COLO829 (cell line): Measurements from ENCODE around the gene IFITM5.
"Not testable (repeated sequence)": the region's sequence is repeated elsewhere in the genome, so short reads cannot be mapped to it uniquely, and the experiment has no call there.

Experiments
- DNase-seq: peaks from one replicate; pipeline ENCODE4 v3.0.0; 2012; ENCODE audit warnings: low spot score

IFITM5 gene

GRCh38 chr11:295351-296170 lies 3.8 kb downstream of the IFITM5 start:
- DNase-seq: no peak

GRCh38 chr11:294780-295179 lies 4.5 kb downstream of the IFITM5 start:
- DNase-seq: no peak

GRCh38 chr11:293852-294661 lies 5.3 kb downstream of the IFITM5 start:
- no peak for DNase-seq

DNA sequence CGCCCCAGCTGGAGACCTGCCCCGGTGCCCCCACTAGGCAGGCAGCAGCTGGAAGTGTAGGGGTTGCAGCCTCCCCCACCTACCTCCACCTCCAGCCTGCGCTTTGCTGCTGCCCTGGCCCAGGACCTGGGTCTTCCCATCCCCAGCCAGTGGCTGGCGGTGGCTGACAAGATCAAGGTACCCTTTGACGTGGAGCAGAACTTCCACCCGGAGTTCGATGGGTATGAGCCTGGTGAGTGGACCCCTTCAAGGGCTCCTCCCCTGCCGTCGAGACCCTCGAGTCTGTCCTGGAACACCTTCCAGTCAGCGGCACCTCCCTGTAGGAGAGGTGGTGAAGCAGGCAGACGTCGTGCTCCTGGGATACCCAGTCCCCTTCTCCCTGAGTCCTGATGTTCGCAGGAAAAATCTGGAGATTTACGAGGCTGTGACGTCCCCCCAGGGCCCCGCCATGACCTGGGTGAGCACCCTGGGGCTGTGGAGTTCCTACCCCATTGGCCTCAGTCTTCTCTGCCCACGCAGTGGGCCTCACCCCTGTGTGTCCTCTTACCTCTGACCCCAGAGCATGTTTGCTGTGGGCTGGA lies 6.0 kb downstream of the IFITM5 start:
- DNase-seq: no peak

DNA sequence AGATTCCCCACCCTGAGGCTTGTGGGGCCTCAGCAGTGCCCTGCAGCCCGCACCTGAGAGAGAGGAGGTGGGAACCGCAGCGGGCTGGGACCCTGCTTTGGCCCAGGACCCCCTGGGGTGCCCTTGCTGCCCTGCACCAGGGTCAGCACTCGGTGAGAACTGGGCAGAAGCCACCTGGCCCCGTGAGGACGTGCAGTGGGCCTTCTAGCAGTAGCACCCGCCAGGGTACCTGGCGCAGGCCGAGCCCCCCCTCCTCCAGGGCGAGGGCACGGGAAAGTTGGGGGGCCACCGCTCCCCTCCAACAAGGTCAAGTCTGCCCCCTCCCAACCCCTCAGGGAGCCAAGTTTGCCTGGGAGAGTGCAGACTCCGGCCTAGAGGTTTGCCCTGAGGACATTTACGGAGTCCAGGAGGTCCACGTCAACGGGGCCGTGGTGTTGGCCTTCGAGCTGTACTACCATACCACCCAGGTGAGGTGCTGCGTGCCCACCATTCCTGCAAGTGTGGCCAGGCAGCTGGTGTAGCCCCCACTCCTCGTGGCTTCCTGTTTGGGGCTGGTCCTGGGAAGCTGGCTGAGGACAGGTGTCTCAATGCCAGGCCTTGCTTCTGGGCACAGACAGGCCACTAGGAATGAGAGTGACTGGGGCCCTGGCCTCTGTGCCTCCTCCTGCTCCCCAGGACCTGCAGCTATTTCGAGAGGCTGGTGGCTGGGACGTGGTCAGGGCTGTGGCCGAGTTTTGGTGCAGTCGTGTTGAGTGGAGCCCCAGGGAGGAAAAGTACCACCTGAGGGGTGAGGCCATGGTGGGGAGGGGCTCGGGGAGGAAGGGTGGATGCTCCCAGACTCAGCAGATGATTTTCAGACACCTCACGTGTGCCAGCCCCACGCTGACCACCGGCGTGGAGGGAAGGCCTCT lies 6.9 kb downstream of the IFITM5 start:
- no peak for DNase-seq

GRCh38 chr11:291281-292210 lies 7.8 kb downstream of the IFITM5 start:
- DNase-seq: no peak

- no peak for DNase-seq
Observed at GRCh38 chr11:290621-291231, 8.6 kb downstream of the IFITM5 start.

DNA sequence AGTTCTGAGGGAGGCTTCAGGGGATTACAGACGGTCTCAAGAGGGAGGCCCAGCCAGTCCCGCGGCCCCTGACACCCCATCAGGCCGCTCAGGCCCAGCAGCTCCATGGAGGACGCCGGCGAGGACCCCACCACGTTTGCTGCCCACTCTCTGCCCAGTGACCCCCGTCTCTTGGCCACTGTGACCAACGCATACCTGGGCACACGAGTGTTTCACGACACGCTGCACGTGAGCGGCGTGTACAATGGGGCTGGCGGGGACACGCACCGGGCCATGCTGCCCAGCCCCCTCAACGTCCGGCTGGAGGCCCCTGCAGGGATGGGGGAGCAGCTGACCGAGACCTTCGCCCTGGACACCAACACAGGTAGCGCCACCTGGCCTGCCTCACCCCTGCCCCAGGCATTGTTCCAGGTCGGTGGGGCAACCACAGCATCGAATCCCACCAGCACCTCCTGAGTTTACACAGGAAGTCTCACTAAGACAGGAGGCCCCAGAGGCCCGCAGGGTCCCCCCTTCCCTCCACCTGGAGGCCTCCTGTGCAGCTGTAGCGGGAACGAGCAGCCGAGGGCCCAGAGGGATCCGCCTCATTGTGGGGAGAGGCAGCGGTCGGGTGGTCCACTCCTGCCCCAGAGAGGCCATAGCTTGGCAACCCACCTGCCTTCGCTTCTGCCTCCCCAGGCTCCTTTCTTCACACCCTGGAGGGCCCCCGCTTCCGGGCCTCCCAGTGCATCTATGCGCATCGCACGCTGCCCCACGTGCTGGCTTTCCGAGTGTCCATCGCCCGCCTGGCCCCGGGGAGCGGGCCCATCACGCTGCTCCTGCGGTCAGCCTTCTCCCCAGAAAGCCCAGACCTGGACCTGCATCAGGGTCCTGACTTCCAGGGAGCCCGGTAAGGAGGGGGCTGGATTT lies 9.4 kb downstream of the IFITM5 start:
- no peak for DNase-seq

DNA sequence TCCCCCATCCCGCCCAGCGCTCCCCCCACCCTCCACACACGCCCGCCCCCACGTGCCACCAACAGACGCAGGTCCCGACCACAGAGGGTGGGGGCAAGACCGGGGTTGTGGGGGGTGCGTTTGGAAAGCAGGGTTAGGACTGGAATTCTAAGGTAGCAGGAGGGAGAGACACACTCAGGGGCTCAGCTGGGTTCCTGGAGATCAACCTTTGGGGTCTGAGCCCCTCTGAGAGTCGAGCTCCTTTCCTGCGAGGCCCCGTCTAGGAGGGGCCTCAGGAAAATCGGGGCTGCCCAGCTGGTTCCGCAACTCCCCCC lies 10.0 kb downstream of the IFITM5 start:
- DNase-seq: no peak

DNA sequence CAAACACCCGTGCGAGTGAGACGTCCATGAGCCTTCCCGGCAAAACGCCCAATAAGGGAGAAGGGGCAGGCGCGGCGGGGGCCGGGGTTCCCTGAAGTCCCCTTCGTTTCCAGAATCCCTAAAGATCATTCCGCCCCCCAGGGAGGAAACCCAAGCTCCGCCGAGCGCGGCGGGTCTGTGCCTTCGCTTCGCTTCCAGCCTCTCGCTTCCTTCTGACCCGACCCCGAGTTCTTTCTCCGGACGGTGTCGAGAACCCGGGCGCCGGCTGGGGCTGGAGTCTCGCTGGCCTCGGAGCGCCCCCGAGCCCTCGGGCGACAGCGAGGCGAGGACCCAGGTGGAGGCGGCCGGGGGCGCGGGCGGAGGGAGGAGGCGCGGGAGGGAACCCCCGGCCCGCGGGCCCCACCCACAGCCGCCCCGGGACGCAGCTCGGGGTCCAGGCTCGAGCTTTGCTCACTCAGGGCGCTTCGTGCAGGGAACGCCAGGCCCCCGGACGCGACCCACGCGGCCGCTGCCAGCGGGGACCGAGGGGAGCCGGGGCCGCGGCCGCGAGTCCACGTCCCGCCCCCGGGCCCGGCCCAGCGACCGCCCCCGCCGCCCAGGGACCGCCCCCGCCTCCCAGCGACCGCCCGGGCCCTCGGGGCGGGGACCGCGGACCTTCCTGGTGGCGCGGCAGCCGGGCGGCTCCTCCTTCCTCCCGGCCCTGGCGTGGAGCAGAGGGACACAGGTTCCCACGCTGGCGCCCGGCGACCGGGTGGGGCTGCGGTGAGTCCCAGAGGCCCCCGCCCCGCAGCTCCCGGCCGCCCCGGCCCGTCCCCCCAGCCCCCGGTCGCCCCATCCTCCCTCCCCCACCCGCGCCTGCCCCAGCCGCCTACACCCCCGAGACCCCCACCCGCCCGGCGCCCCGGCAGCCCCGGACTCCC lies 10.6 kb downstream of the IFITM5 start, which contains the start of gene PGGHG:
Gene PGGHG (plus strand): TSS at position 649 of the 920 bp plus-strand sequence. CDS start 691 bp downstream, outside the sequence.
- DNase-seq: peak; percentile 52

- no peak for DNase-seq
Observed at GRCh38 chr11:287821-288477, 11.4 kb downstream of the IFITM5 start.

DNA sequence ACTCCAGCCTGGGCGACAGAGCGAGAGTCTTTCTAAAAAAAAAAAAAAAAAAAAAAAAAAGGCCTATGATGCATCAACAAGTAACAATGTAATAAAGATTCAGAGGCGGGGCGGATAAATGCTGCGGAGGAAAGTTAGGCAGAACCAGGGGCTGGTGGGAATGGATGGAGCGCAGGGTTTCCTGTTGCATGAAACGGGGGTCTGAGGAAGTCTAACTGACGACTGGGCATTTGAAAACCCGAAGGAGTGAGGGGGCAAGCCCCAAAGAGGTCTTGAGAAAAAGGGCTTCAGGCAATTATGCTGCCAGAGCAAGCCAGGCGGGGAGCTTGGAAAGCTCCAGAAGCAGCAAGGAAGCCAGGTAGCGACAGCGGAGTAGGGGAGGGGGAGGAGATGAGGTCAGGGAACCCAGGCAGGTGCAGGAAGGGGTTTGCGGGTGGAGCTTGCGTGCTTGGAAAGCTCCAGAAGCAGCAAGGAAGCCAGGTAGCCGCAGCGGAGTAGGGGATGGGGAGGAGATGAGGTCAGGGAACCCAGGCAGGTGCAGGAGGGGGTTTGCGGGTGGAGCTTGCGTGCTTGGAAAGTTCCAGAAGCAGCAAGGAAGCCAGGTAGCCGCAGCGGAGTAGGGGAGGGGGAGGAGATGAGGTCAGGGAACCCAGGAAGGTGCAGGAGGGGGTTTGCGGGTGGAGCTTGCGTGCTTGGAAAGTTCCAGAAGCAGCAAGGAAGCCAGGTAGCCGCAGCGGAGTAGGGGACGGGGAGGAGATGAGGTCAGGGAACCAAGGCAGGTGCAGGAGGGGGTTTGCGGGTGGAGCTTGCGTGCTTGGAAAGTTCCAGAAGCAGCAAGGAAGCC lies 12.1 kb downstream of the IFITM5 start:
- DNase-seq: not testable (repeated sequence)

DNA sequence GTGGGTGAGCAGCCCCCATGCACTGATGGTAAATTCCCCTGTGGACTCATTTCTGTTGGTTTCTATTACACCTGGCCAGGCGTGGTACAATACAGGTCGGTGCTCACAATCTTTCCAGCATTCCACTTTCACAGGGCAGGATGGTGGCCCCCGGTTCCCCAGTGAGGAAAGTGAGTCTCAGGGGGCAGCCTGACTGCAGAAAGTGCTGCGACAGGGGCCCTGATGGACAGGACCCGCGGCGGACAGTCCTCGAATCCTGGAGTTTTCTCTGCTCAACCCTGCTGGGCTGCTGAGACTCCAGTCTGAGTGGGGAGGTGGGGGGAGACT lies 13.5 kb downstream of the IFITM5 start:
- no peak for DNase-seq

- no peak for DNase-seq
Observed at GRCh38 chr11:285021-285893, 14.1 kb downstream of the IFITM5 start.

- DNase-seq: no peak
Observed at GRCh38 chr11:284105-285020, 15.0 kb downstream of the IFITM5 start.
